Measurements from ENCODE around the gene SIDT1. TPM values are rescaled to one million over a fixed set of nuclear protein-coding genes. Genes with fewer than 3 reads are reported as not detected.
"Not testable (repeated sequence)": the region's sequence is repeated elsewhere in the genome, so short reads cannot be mapped to it uniquely, and the experiment has no call there.

SIDT1 gene
- total RNA-seq, 1 experiment from 2014 or later, result 0.17 TPM

- no peak for DNase-seq (ENCODE audit: low read depth)
These were observed 102.6 kb downstream of the SIDT1 start for GRCh38 chr3:113634782-113635474.

GRCh38 chr3:113636034-113636433, 103.7 kb downstream of the SIDT1 start:
- not testable (repeated sequence) for DNase-seq (ENCODE audit: low read depth)

- DNase-seq (ENCODE audit: low read depth), result no peak
These were observed 105.4 kb downstream of the SIDT1 start for GRCh38 chr3:113637756-113638155.

GRCh38 chr3:113638910-113639309, 106.6 kb downstream of the SIDT1 start:
- no peak for DNase-seq (ENCODE audit: low read depth)

GRCh38 chr3:113643583-113643982, 111.2 kb downstream of the SIDT1 start:
- DNase-seq (ENCODE audit: low read depth), result no peak

GRCh38 chr3:113648524-113648923, 116.2 kb downstream of the SIDT1 start:
- no peak for DNase-seq (ENCODE audit: low read depth)

- no peak for DNase-seq (ENCODE audit: low read depth)
These were observed 117.0 kb downstream of the SIDT1 start for GRCh38 chr3:113649174-113649845.

GRCh38 chr3:113654310-113654709, 122.0 kb downstream of the SIDT1 start:
- DNase-seq (ENCODE audit: low read depth), result no peak

- DNase-seq (ENCODE audit: low read depth), result no peak
These were observed 122.5 kb downstream of the SIDT1 start for GRCh38 chr3:113654851-113655250.

GRCh38 chr3:113658107-113658506, 125.8 kb downstream of the SIDT1 start:
- DNase-seq (ENCODE audit: low read depth), result no peak

GRCh38 chr3:113659101-113659541, 126.8 kb downstream of the SIDT1 start:
- DNase-seq (ENCODE audit: low read depth), result no peak

GRCh38 chr3:113659996-113660395, 127.6 kb downstream of the SIDT1 start:
- DNase-seq (ENCODE audit: low read depth), result no peak

- DNase-seq (ENCODE audit: low read depth), result no peak
These were observed 128.1 kb downstream of the SIDT1 start for GRCh38 chr3:113660458-113660857.

GRCh38 chr3:113660896-113661295, 128.5 kb downstream of the SIDT1 start:
- DNase-seq (ENCODE audit: low read depth), result peak; percentile 16

- no peak for DNase-seq (ENCODE audit: low read depth)
These were observed 130.5 kb downstream of the SIDT1 start for GRCh38 chr3:113662824-113663223.

GRCh38 chr3:113663324-113663750, 131.0 kb downstream of the SIDT1 start:
- DNase-seq (ENCODE audit: low read depth), result no peak

GRCh38 chr3:113663761-113664160, 131.4 kb downstream of the SIDT1 start:
- DNase-seq (ENCODE audit: low read depth), result no peak

GRCh38 chr3:113664523-113665094, 132.3 kb downstream of the SIDT1 start:
- DNase-seq (ENCODE audit: low read depth), result no peak

- no peak for DNase-seq (ENCODE audit: low read depth)
These were observed 135.7 kb downstream of the SIDT1 start for GRCh38 chr3:113668015-113668414.

GRCh38 chr3:113673593-113673992, 141.2 kb downstream of the SIDT1 start:
- no peak for DNase-seq (ENCODE audit: low read depth)

- DNase-seq (ENCODE audit: low read depth), result no peak
These were observed 143.9 kb downstream of the SIDT1 start for GRCh38 chr3:113676261-113676660.

GRCh38 chr3:113677737-113678136, 145.4 kb downstream of the SIDT1 start:
- no peak for DNase-seq (ENCODE audit: low read depth)

- DNase-seq (ENCODE audit: low read depth), result no peak
These were observed 146.4 kb downstream of the SIDT1 start for GRCh38 chr3:113678773-113679172.

Measured in M059J (cell line).